OCI-LY7 (cell line): Measurements from ENCODE around the gene RAB35. TPM values are rescaled to one million over a fixed set of nuclear protein-coding genes. Genes with fewer than 3 reads are reported as not detected.

ENCODE experiments used
- BruUV-seq: library from RNA; stranded (reverse); fragments of 400-500 nt; replicated peaks from 2 replicates; lab custom pipeline; 2021; lab: Mats Ljungman, UMichigan
- CTCF ChIA-PET: fragments of 300-600 bp; sonication (Branson Sonifier 250); formaldehyde crosslinking; loops from one replicate; lab custom pipeline; 2022; ENCODE audit warnings: antibody characterized with exemption; ENCODE audit not compliant: unreplicated experiment; lab: Charles Lee
- POLR2A ChIA-PET: fragments of 300-600 bp; sonication (Branson Sonifier 250); formaldehyde crosslinking; loops from one replicate; lab custom pipeline; 2022; ENCODE audit warnings: antibody characterized with exemption; lab: Charles Lee
- DNase-seq: peaks from one replicate; pipeline ENCODE4 v3.0.0-alpha.2; 2015; ENCODE audit warnings: low spot score
- H2AFZ ChIP-seq: fragments of 200-600 bp; sonication (generic), shearing (Covaris generic); 2 replicates; pipeline ENCODE4 v1.6.1; 2014; ENCODE audit warnings: mild to moderate bottlenecking, antibody characterized with exemption, low read length, moderate library complexity
- H3K27ac ChIP-seq: fragments of 200-600 bp; sonication (generic); 2 replicates; pipeline ENCODE4 v1.5.1; 2014; ENCODE audit warnings: mixed run types, low read depth, mild to moderate bottlenecking, moderate library complexity, low read length, inconsistent platforms; ENCODE audit not compliant: poor library complexity, severe bottlenecking
- H3K36me3 ChIP-seq: fragments of 200-600 bp; sonication (generic); 2 replicates; pipeline ENCODE4 v1.6.1; 2014; ENCODE audit warnings: mild to moderate bottlenecking, antibody characterized with exemption, low read length, moderate library complexity, mixed read lengths; ENCODE audit not compliant: insufficient read depth
- H3K4me1 ChIP-seq: fragments of 200-600 bp; sonication (generic); 2 replicates; pipeline ENCODE4 v1.5.1; 2014; ENCODE audit warnings: mild to moderate bottlenecking, low read length; ENCODE audit not compliant: insufficient read depth, poor library complexity, severe bottlenecking
- H3K4me2 ChIP-seq: fragments of 200-600 bp; sonication (generic); 2 replicates; pipeline ENCODE4 v1.6.1; 2014; ENCODE audit warnings: mild to moderate bottlenecking, low read length
- H3K4me3 ChIP-seq: fragments of 200-600 bp; sonication (generic); 2 replicates; pipeline ENCODE4 v1.5.1; 2014; ENCODE audit warnings: mild to moderate bottlenecking, low read depth, low read length; ENCODE audit not compliant: poor library complexity, severe bottlenecking
- H3K79me2 ChIP-seq: fragments of 200-600 bp; sonication (generic); 2 replicates; pipeline ENCODE4 v1.6.1; 2016; ENCODE audit warnings: low read depth, mild to moderate bottlenecking, low read length, moderate library complexity, mixed read lengths; ENCODE audit not compliant: insufficient read depth
- H3K9me2 ChIP-seq: fragments of 200-600 bp; sonication (generic); 2 replicates; pipeline ENCODE4 v1.6.1; 2016; ENCODE audit warnings: mild to moderate bottlenecking, low read length, mixed read lengths; ENCODE audit not compliant: insufficient read depth
- H3K9me3 ChIP-seq: fragments of 200-600 bp; sonication (generic); 2 replicates; pipeline ENCODE4 v1.6.1; 2014; ENCODE audit warnings: mild to moderate bottlenecking, mixed run types, low read length, mixed read lengths
- H4K20me1 ChIP-seq: fragments of 200-600 bp; sonication (generic); 2 replicates; pipeline ENCODE4 v1.6.1; 2014; ENCODE audit warnings: mild to moderate bottlenecking, antibody characterized with exemption, low read length, moderate library complexity, mixed read lengths; ENCODE audit not compliant: insufficient read depth
- CTCF ChIP-seq: fragments of 200-600 bp; sonication (generic); conservative IDR thresholded peaks from 2 replicates; pipeline ENCODE4 v1.5.1; 2014; ENCODE audit warnings: mild to moderate bottlenecking, antibody characterized with exemption, low read length, moderate library complexity, mixed read lengths
- EZH2phosphoT487 ChIP-seq: fragments of 200-600 bp; sonication (generic); IDR thresholded peaks from 2 replicates; pipeline ENCODE4 v1.6.1; 2018; ENCODE audit warnings: low read depth, borderline replicate concordance, mild to moderate bottlenecking, mixed run types, antibody characterized with exemption, low read length, moderate library complexity, mixed read lengths
- intact Hi-C: fragments of 100-400 bp; cut with micrococcal nuclease; formaldehyde crosslinking; loops from one replicate; pipeline ENCODE4 v1.10.0; 2022; ENCODE audit not compliant: unreplicated experiment
- total RNA-seq, 2 experiments: library from RNA; depleted of rRNA in 1 of 2; stranded (reverse); fragments of >200 nt in 1 of 2; shearing (Covaris generic) in 1 of 2; gene quantifications; 2 replicates each; pipeline ENCODE4 v1.2.3, GENCODE V29; 2014 to 2022

Gene RAB35
- total RNA-seq, 2 experiments from 2014 or later = 42.2 to 85.9 TPM

GRCh38 chr12:120090626-120091295 lies 25.8 kb downstream of the RAB35 start:
- Histone ChIP-seq H3K4me1 (peaks cover 21% of the 10 kb centered on the region), H4K20me1 (no peaks in the 10 kb centered on the region), H3K9me3 (no peaks in the 10 kb centered on the region), H3K79me2 (no peaks in the 10 kb centered on the region), H3K9me2 (no peaks in the 10 kb centered on the region), H2AFZ (no peak overlapping the region), H3K36me3 (peaks cover 46% of the 10 kb centered on the region), H3K27ac (no peak overlapping the region), H3K4me3 (no peak overlapping the region), H3K4me2 (no peak overlapping the region)
- DNase-seq = no peak
- POLR2A ChIA-PET = no interaction called here
- intact Hi-C loops = no loop called here
- BruUV-seq = no TSS peak
- CTCF ChIA-PET = interaction anchor here (1.2 kb wide), 1 partner anchor 9 kb away, joined by 3 read pairs; no protein-coding TSS in a partner anchor
- no peak for TF ChIP-seq CTCF
- TF ChIP-seq EZH2phosphoT487 = no peak

GRCh38 chr12:120090206-120090605 lies 26.3 kb downstream of the RAB35 start:
- no peak overlapping the region for H3K27ac ChIP-seq
- ChIA-PET POLR2A (no interaction called here), CTCF (interaction anchor here (1.2 kb wide), 1 partner anchor 9 kb away, joined by 3 read pairs; no protein-coding TSS in a partner anchor)
- no TSS peak for BruUV-seq
- H2AFZ ChIP-seq = no peak overlapping the region
- H3K79me2 ChIP-seq = no peaks in the 10 kb centered on the region
- DNase-seq = no peak
- H3K9me3 ChIP-seq = no peaks in the 10 kb centered on the region
- H4K20me1 ChIP-seq = no peaks in the 10 kb centered on the region
- peaks cover 23% of the 10 kb centered on the region for H3K4me1 ChIP-seq
- peaks cover 42% of the 10 kb centered on the region for H3K36me3 ChIP-seq
- TF ChIP-seq CTCF (no peak), EZH2phosphoT487 (no peak)
- intact Hi-C loops = no loop called here
- no peaks in the 10 kb centered on the region for H3K9me2 ChIP-seq
- no peak overlapping the region for H3K4me3 ChIP-seq
- no peak overlapping the region for H3K4me2 ChIP-seq

GRCh38 chr12:120089796-120090195 lies 26.8 kb downstream of the RAB35 start:
- no peak overlapping the region for H3K27ac ChIP-seq
- H4K20me1 ChIP-seq = no peaks in the 10 kb centered on the region
- no peak for DNase-seq
- TF ChIP-seq EZH2phosphoT487 = no peak
- TF ChIP-seq CTCF = no peak
- no peak overlapping the region for H3K4me2 ChIP-seq
- no peaks in the 10 kb centered on the region for H3K9me2 ChIP-seq
- peaks cover 41% of the 10 kb centered on the region for H3K36me3 ChIP-seq
- no TSS peak for BruUV-seq
- H3K79me2 ChIP-seq = no peaks in the 10 kb centered on the region
- peaks cover 23% of the 10 kb centered on the region for H3K4me1 ChIP-seq
- POLR2A ChIA-PET = interaction anchor here (0.5 kb wide), 1 partner anchor 1634 kb away, joined by 3 read pairs; no protein-coding TSS in a partner anchor
- no peak overlapping the region for H2AFZ ChIP-seq
- CTCF ChIA-PET = interaction anchor here (1.2 kb wide), 1 partner anchor 8 kb away, joined by 3 read pairs; no protein-coding TSS in a partner anchor
- H3K4me3 ChIP-seq = no peak overlapping the region
- no peaks in the 10 kb centered on the region for H3K9me3 ChIP-seq
- intact Hi-C loops = loop anchor here (10.0 kb wide), 1 partner anchor 175 kb away; the partner anchor contains the start of gene PXN
